Panc1 (cell line): ENCODE data around the gene C2CD3.

Experiments used
- POLR2AphosphoS5 ChIP-seq: IDR thresholded peaks from 2 replicates; pipeline ENCODE4 v1.6.1; 2012; ENCODE audit warnings: mild to moderate bottlenecking, low read depth, low read length, moderate library complexity
- TF ChIP-seq, protein P1 (sequence below): fragments of 450-650 bp; IDR thresholded peaks from 2 replicates; pipeline ENCODE4 v1.5.1; 2017; ENCODE audit warnings: mild to moderate bottlenecking

DNA sequence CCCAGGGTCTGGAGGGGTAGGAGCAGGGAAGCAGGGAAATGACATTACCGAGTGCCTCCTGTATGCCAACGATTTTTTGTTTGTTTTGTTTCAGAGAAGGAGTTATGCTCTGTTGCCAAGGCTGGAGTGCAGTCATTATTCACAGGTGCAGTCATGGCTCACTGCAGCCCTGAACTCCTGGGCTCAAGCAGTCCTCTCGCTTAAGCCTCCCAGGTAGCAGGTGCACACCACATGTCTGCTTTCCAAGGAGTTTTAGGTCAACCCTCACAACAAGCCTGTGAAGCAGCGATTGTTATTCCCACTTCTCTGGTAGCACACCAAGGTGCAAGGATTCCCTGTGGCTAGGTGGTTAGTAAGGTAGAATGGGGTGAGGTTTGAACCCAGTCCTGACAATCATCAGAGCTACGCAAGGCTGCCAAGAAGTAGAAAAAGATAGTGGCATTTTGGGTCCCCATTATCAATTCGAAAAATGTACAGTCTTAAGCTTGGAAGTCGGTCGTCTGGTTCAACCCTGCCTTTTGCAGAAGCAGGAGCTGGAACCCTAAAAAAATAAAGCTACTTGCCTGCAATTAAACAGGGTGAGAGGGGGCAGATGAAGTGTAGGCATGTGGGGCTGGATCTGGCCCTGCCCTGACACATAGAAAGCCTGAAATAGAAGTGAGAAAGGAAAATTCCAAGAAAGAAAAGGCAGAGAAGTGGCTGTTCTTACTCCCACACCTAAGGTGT lies 171.1 kb downstream of the C2CD3 start:
- TF ChIP-seq POLR2AphosphoS5 = no peak
- TF ChIP-seq, protein P1, sequence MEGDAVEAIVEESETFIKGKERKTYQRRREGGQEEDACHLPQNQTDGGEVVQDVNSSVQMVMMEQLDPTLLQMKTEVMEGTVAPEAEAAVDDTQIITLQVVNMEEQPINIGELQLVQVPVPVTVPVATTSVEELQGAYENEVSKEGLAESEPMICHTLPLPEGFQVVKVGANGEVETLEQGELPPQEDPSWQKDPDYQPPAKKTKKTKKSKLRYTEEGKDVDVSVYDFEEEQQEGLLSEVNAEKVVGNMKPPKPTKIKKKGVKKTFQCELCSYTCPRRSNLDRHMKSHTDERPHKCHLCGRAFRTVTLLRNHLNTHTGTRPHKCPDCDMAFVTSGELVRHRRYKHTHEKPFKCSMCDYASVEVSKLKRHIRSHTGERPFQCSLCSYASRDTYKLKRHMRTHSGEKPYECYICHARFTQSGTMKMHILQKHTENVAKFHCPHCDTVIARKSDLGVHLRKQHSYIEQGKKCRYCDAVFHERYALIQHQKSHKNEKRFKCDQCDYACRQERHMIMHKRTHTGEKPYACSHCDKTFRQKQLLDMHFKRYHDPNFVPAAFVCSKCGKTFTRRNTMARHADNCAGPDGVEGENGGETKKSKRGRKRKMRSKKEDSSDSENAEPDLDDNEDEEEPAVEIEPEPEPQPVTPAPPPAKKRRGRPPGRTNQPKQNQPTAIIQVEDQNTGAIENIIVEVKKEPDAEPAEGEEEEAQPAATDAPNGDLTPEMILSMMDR = no peak
